ENCODE results near the gene RPS6KB1. TPM values are rescaled to one million over a fixed set of nuclear protein-coding genes. Genes with fewer than 3 reads are reported as not detected.
"Not testable (repeated sequence)": the region's sequence is repeated elsewhere in the genome, so short reads cannot be mapped to it uniquely, and the experiment has no call there.

RPS6KB1 gene
- total RNA-seq, 1 experiment from 2014 or later: 75.7 TPM

GRCh38 chr17:59916446-59916845, 23.5 kb downstream of the RPS6KB1 start:
- BruUV-seq (replicated peaks): no TSS peak
- peaks cover 35 to 36% of the 10 kb centered on the region in 2 experiments for H3K36me3 ChIP-seq (ENCODE audit: control insufficient read depth in 1 of 2, insufficient read depth in 2 of 2, low read length in 2 of 2)
- no peaks in the 10 kb centered on the region for H4K20me1 ChIP-seq (ENCODE audit: insufficient read depth)
- H3K27ac ChIP-seq (ENCODE audit: low read depth, low read length): no peak overlapping the region
- H3K9me2 ChIP-seq (ENCODE audit: insufficient read depth): no peaks in the 10 kb centered on the region
- no peak overlapping the region for H3K4me3 ChIP-seq (replicated peaks in 1 of 2; ENCODE audit: low read depth in 1 of 2, low read length in 2 of 2)
- intact Hi-C loops (cut with micrococcal nuclease): no loop called here
- no peaks in the 10 kb centered on the region for H3K27me3 ChIP-seq (ENCODE audit: insufficient read depth, low read length)
- ChIA-PET CTCF (interaction anchor here (2.3 kb wide), 1 partner anchor 121 kb away, joined by 5 read pairs; no protein-coding TSS in a partner anchor), RAD21 (ENCODE audit: low non-redundant PET in 1 of 2, low total read pairs in 2 of 2, uncharacterized antibody in 2 of 2, unreplicated experiment in 2 of 2) (no interaction called here), POLR2A (no interaction called here)
- TF ChIP-seq MAX (IDR thresholded peaks at IDR 0.05): no peak
- no peak for TF ChIP-seq ELF1 (IDR thresholded peaks at IDR 0.05; ENCODE audit: borderline replicate concordance, low read depth)
- TF ChIP-seq ATF3 (IDR thresholded peaks at IDR 0.05): no peak
- TF ChIP-seq CTCF (IDR thresholded peaks at IDR 0.05 in 2 of 3, conservative IDR thresholded peaks at IDR 0.05 in 1 of 3; ENCODE audit: borderline replicate concordance in 1 of 3, insufficient read depth in 1 of 3, low read depth in 2 of 3, low read length in 2 of 3): no peak
- TF ChIP-seq CBX3 (IDR thresholded peaks at IDR 0.05; ENCODE audit: low read depth): no peak
- no peak for TF ChIP-seq ZBTB33 (IDR thresholded peaks at IDR 0.05; ENCODE audit: extremely low read depth, insufficient replicate concordance, low read length)
- no peak for TF ChIP-seq ZFX (IDR thresholded peaks at IDR 0.05)
- no peaks in the 10 kb centered on the region for H3K4me1 ChIP-seq (ENCODE audit: control insufficient read depth in 1 of 2, insufficient read depth in 2 of 2, low read length in 2 of 2)
- H3K9ac ChIP-seq (ENCODE audit: low read length): no peak overlapping the region
- no peak overlapping the region for H2AFZ ChIP-seq (ENCODE audit: low read depth, low read length, poor library complexity, severe bottlenecking)
- H3K79me2 ChIP-seq (ENCODE audit: insufficient read depth, low read length): peaks cover 32% of the 10 kb centered on the region
- no peak for ATAC-seq
- H3K9me3 ChIP-seq (ENCODE audit: control insufficient read depth in 1 of 2, insufficient read depth in 1 of 2, low read depth in 1 of 2, low read length in 2 of 2): no peaks in the 10 kb centered on the region
- no peak overlapping the region for H3K4me2 ChIP-seq (ENCODE audit: low read length)
- DNase-seq (ENCODE audit: low read depth, low spot score): no peak

- H3K4me2 ChIP-seq (ENCODE audit: low read length); CTCF ChIA-PET; H3K4me1 ChIP-seq (ENCODE audit: control insufficient read depth in 1 of 2, insufficient read depth in 2 of 2, low read length in 2 of 2); RAD21 ChIA-PET (ENCODE audit: low non-redundant PET in 1 of 2, low total read pairs in 2 of 2, uncharacterized antibody in 2 of 2, unreplicated experiment in 2 of 2); DNase-seq (ENCODE audit: low read depth, low spot score); H3K9me3 ChIP-seq (ENCODE audit: control insufficient read depth in 1 of 2, insufficient read depth in 1 of 2, low read depth in 1 of 2, low read length in 2 of 2); H3K4me3 ChIP-seq (replicated peaks in 1 of 2; ENCODE audit: low read depth in 1 of 2, low read length in 2 of 2); H3K27me3 ChIP-seq (ENCODE audit: insufficient read depth, low read length); H3K9me2 ChIP-seq (ENCODE audit: insufficient read depth); intact Hi-C loops (cut with micrococcal nuclease); H3K9ac ChIP-seq (ENCODE audit: low read length); BruUV-seq (replicated peaks); ATAC-seq; H3K27ac ChIP-seq (ENCODE audit: low read depth, low read length); POLR2A ChIA-PET; H4K20me1 ChIP-seq (ENCODE audit: insufficient read depth); H2AFZ ChIP-seq (ENCODE audit: low read depth, low read length, poor library complexity, severe bottlenecking): not testable (repeated sequence)
- peaks cover 22 to 34% of the 10 kb centered on the region in 2 experiments; a peak in 3 of 4 replicates for H3K36me3 ChIP-seq (ENCODE audit: control insufficient read depth in 1 of 2, insufficient read depth in 2 of 2, low read length in 2 of 2)
- H3K79me2 ChIP-seq (ENCODE audit: insufficient read depth, low read length): peaks cover 25% of the 10 kb centered on the region
These were observed 27.7 kb downstream of the RPS6KB1 start for GRCh38 chr17:59920637-59921036.

- H3K27ac ChIP-seq (ENCODE audit: low read depth, low read length); H3K79me2 ChIP-seq (ENCODE audit: insufficient read depth, low read length); H3K27me3 ChIP-seq (ENCODE audit: insufficient read depth, low read length); H2AFZ ChIP-seq (ENCODE audit: low read depth, low read length, poor library complexity, severe bottlenecking); H3K9ac ChIP-seq (ENCODE audit: low read length); POLR2A ChIA-PET; H3K4me1 ChIP-seq (ENCODE audit: control insufficient read depth in 1 of 2, insufficient read depth in 2 of 2, low read length in 2 of 2); H3K4me2 ChIP-seq (ENCODE audit: low read length); CTCF ChIA-PET; H4K20me1 ChIP-seq (ENCODE audit: insufficient read depth); DNase-seq (ENCODE audit: low read depth, low spot score); BruUV-seq (replicated peaks); ATAC-seq; H3K9me2 ChIP-seq (ENCODE audit: insufficient read depth); RAD21 ChIA-PET (ENCODE audit: low non-redundant PET in 1 of 2, low total read pairs in 2 of 2, uncharacterized antibody in 2 of 2, unreplicated experiment in 2 of 2); H3K9me3 ChIP-seq (ENCODE audit: control insufficient read depth in 1 of 2, insufficient read depth in 1 of 2, low read depth in 1 of 2, low read length in 2 of 2); H3K4me3 ChIP-seq (replicated peaks in 1 of 2; ENCODE audit: low read depth in 1 of 2, low read length in 2 of 2); intact Hi-C loops (cut with micrococcal nuclease): not testable (repeated sequence)
- peaks cover 39 to 56% of the 10 kb centered on the region in 2 experiments for H3K36me3 ChIP-seq (ENCODE audit: control insufficient read depth in 1 of 2, insufficient read depth in 2 of 2, low read length in 2 of 2)
These were observed 37.2 kb downstream of the RPS6KB1 start for GRCh38 chr17:59930121-59930520.
